ENCODE results near the gene BSN. TPM values are rescaled to one million over a fixed set of nuclear protein-coding genes. Genes with fewer than 3 reads are reported as not detected.

The BSN gene
- total RNA-seq, 1 experiment from 2014 or later = 0.87 TPM

DNA sequence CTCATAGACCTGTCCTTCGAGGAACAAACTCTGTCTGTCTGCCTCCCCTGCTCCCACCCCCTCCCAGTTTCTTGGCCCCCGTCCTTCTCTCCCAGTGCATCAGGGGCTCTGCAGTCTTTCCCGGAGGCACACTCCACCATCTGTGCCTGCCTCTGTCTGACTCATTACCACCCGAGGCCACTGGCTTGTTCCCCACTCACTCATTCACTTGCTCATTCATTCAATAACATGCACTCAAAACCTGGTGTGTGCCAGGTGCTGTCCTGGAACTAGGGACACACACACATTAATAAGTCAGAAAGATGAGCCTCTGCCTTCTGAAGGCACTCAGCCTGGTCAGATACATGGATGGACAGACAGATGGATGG lies 152.8 kb downstream of the BSN start:
- ChIA-PET CTCF (no interaction called here), POLR2A (no interaction called here)
- H3K36me3 ChIP-seq (ENCODE audit: control insufficient read depth, insufficient read depth, low read length) = no peaks in the 10 kb centered on the region
- no peak for ATAC-seq
- no peaks in the 10 kb centered on the region for H3K9me3 ChIP-seq (ENCODE audit: control insufficient read depth, insufficient read depth, low read depth, low read length)
- no peak overlapping the region for H3K27ac ChIP-seq (ENCODE audit: low read length)
- no peaks in the 10 kb centered on the region for H3K27me3 ChIP-seq (ENCODE audit: control insufficient read depth, insufficient read depth, low read length)
- no peak overlapping the region for H3K4me3 ChIP-seq (ENCODE audit: low read depth in 2 of 2, low read length in 2 of 2)
- no peak for DNase-seq (ENCODE audit: low read depth, low spot score)
- TF ChIP-seq, protein P1, sequence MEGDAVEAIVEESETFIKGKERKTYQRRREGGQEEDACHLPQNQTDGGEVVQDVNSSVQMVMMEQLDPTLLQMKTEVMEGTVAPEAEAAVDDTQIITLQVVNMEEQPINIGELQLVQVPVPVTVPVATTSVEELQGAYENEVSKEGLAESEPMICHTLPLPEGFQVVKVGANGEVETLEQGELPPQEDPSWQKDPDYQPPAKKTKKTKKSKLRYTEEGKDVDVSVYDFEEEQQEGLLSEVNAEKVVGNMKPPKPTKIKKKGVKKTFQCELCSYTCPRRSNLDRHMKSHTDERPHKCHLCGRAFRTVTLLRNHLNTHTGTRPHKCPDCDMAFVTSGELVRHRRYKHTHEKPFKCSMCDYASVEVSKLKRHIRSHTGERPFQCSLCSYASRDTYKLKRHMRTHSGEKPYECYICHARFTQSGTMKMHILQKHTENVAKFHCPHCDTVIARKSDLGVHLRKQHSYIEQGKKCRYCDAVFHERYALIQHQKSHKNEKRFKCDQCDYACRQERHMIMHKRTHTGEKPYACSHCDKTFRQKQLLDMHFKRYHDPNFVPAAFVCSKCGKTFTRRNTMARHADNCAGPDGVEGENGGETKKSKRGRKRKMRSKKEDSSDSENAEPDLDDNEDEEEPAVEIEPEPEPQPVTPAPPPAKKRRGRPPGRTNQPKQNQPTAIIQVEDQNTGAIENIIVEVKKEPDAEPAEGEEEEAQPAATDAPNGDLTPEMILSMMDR (IDR thresholded peaks at IDR 0.05) = no peak
- TF ChIP-seq POLR2AphosphoS5 (IDR thresholded peaks at IDR 0.05; ENCODE audit: low read depth, low read length) = no peak
- TF ChIP-seq, protein P2, sequence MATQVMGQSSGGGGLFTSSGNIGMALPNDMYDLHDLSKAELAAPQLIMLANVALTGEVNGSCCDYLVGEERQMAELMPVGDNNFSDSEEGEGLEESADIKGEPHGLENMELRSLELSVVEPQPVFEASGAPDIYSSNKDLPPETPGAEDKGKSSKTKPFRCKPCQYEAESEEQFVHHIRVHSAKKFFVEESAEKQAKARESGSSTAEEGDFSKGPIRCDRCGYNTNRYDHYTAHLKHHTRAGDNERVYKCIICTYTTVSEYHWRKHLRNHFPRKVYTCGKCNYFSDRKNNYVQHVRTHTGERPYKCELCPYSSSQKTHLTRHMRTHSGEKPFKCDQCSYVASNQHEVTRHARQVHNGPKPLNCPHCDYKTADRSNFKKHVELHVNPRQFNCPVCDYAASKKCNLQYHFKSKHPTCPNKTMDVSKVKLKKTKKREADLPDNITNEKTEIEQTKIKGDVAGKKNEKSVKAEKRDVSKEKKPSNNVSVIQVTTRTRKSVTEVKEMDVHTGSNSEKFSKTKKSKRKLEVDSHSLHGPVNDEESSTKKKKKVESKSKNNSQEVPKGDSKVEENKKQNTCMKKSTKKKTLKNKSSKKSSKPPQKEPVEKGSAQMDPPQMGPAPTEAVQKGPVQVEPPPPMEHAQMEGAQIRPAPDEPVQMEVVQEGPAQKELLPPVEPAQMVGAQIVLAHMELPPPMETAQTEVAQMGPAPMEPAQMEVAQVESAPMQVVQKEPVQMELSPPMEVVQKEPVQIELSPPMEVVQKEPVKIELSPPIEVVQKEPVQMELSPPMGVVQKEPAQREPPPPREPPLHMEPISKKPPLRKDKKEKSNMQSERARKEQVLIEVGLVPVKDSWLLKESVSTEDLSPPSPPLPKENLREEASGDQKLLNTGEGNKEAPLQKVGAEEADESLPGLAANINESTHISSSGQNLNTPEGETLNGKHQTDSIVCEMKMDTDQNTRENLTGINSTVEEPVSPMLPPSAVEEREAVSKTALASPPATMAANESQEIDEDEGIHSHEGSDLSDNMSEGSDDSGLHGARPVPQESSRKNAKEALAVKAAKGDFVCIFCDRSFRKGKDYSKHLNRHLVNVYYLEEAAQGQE (IDR thresholded peaks at IDR 0.05; ENCODE audit: insufficient read depth in 1 of 2, low read depth in 2 of 2, low read length in 1 of 2) = no peak
- TF ChIP-seq TCF7L2 (IDR thresholded peaks at IDR 0.05; ENCODE audit: low read depth, low read length) = no peak
- intact Hi-C loops (cut with micrococcal nuclease; ENCODE audit: unreplicated experiment) (no loop called here), in situ Hi-C loops (cut with HindIII; ENCODE audit: low pct_unique_long_range_greater_than_20kb, low sequenced_read_pairs) (no loop called here)
- no TSS peak for BruUV-seq (replicated peaks)
- no peaks in the 10 kb centered on the region for H3K4me1 ChIP-seq (ENCODE audit: control insufficient read depth, insufficient read depth, low read length)

DNA sequence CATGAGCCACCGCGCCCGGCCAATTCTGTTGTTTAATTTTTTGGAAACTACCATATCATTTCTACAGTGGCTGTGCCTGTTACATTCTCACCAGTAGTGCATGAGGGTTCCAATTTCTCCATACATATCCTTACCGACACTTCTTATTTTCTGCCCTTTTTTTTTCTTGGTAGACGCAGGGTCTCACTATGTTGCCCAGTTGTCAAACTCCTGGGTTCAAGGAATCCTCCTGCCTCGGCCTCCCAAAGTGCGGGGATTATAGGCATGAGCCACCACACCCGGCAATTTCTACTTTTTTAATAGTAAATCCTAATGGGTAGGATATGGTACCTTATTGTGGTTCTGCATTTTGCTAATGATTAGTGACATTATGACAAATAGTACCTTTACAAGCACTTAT lies 155.6 kb downstream of the BSN start:
- ChIA-PET CTCF (no interaction called here), POLR2A (no interaction called here)
- Histone ChIP-seq H3K4me1 (ENCODE audit: control insufficient read depth, insufficient read depth, low read length) (no peaks in the 10 kb centered on the region), H3K4me3 (ENCODE audit: low read depth in 2 of 2, low read length in 2 of 2) (no peak overlapping the region), H3K27ac (ENCODE audit: low read length) (no peak overlapping the region), H3K9me3 (ENCODE audit: control insufficient read depth, insufficient read depth, low read depth, low read length) (no peaks in the 10 kb centered on the region), H3K36me3 (ENCODE audit: control insufficient read depth, insufficient read depth, low read length) (no peaks in the 10 kb centered on the region), H3K27me3 (ENCODE audit: control insufficient read depth, insufficient read depth, low read length) (no peaks in the 10 kb centered on the region)
- DNase-seq (ENCODE audit: low read depth, low spot score) = no peak
- no TSS peak for BruUV-seq (replicated peaks)
- no peak for ATAC-seq
- intact Hi-C loops (cut with micrococcal nuclease; ENCODE audit: unreplicated experiment) (no loop called here), in situ Hi-C loops (cut with HindIII; ENCODE audit: low pct_unique_long_range_greater_than_20kb, low sequenced_read_pairs) (no loop called here)
- TF ChIP-seq, protein P1 (IDR thresholded peaks at IDR 0.05) = no peak
- no peak for TF ChIP-seq TCF7L2 (IDR thresholded peaks at IDR 0.05; ENCODE audit: low read depth, low read length)
- no peak for TF ChIP-seq SIN3A (IDR thresholded peaks at IDR 0.05; ENCODE audit: borderline replicate concordance, insufficient read depth, low read depth, low read length)
- TF ChIP-seq POLR2AphosphoS5 (IDR thresholded peaks at IDR 0.05; ENCODE audit: low read depth, low read length) = no peak
- TF ChIP-seq, protein P2 (IDR thresholded peaks at IDR 0.05; ENCODE audit: insufficient read depth in 1 of 2, low read depth in 2 of 2, low read length in 1 of 2) = no peak
